Activated CD8-positive, alpha-beta T cell treated with anti-CD3 and anti-CD28 coated beads, Interleukin-2, amount 10 ng/mL, durations not matched to agents 7 days and 5 days (primary cell): ENCODE measurements around the gene KMO. TPM values are rescaled to one million over a fixed set of nuclear protein-coding genes. Genes with fewer than 3 reads are reported as not detected.
A peak's percentile ranks its signal among the peaks of the same experiment; 100 is the strongest.

Experiments used
- ATAC-seq: fragments of 150-1000 bp; cut with Tn5 transposase; one replicate; pipeline ENCODE4 v1.10.0; 2021; ENCODE audit warnings: moderate library complexity
- CTCF ChIA-PET: fragments of 350-600 bp; sonication (Branson Sonifier 250); formaldehyde crosslinking; loops from one replicate; lab custom pipeline; 2021; ENCODE audit warnings: antibody characterized with exemption; lab: Charles Lee
- POLR2A ChIA-PET: fragments of 350-600 bp; sonication (Branson Sonifier 250); formaldehyde crosslinking; loops from one replicate; lab custom pipeline; 2021; ENCODE audit warnings: antibody characterized with exemption; lab: Charles Lee
- DNase-seq: peaks from one replicate; pipeline ENCODE4 v3.0.0-alpha.2; 2020
- H3K27ac Mint-ChIP-seq: one replicate; pipeline ENCODE4 v1.8.0; 2021; ENCODE audit warnings: mild to moderate bottlenecking, mixed read lengths
- H3K27me3 Mint-ChIP-seq: one replicate; pipeline ENCODE4 v1.8.0; 2021; ENCODE audit warnings: low read depth, mixed read lengths
- H3K36me3 Mint-ChIP-seq: one replicate; pipeline ENCODE4 v1.8.0; 2021; ENCODE audit warnings: low read depth, mixed read lengths
- H3K4me1 Mint-ChIP-seq: one replicate; pipeline ENCODE4 v1.8.0; 2021; ENCODE audit warnings: low read depth, mixed read lengths
- H3K4me3 Mint-ChIP-seq: one replicate; pipeline ENCODE4 v1.8.0; 2021; ENCODE audit warnings: mild to moderate bottlenecking, mixed read lengths
- H3K9me3 Mint-ChIP-seq: one replicate; pipeline ENCODE4 v1.8.0; 2022; ENCODE audit warnings: mixed read lengths; ENCODE audit not compliant: insufficient read depth
- total RNA-seq, 2 experiments: library from RNA; stranded (reverse); gene quantifications; one replicate each; pipeline ENCODE4 v1.2.3, GENCODE V29; 2021

KMO gene
- total RNA-seq, 2 experiments from 2014 or later = not detected

- DNase-seq (no peak), ATAC-seq (no peak)
- peaks cover 42% of the 10 kb centered on the region for H3K4me1 Mint-ChIP-seq
- H3K9me3 Mint-ChIP-seq = no peaks in the 10 kb centered on the region
- H3K27ac Mint-ChIP-seq = no peak overlapping the region
- H3K4me3 Mint-ChIP-seq = no peak overlapping the region
- peaks cover 44% of the 10 kb centered on the region for H3K36me3 Mint-ChIP-seq
- ChIA-PET POLR2A (no interaction called here), CTCF (interaction anchor here (1.3 kb wide), 1 partner anchor 22 kb away, joined by 5 read pairs; no protein-coding TSS in a partner anchor)
- no peaks in the 10 kb centered on the region for H3K27me3 Mint-ChIP-seq
Observed at GRCh38 chr1:241632987-241633386, 100.8 kb downstream of the KMO start.

GRCh38 chr1:241635556-241636152 is 103.5 kb downstream of the KMO start:
- no peak overlapping the region for H3K27ac Mint-ChIP-seq
- DNase-seq (no peak), ATAC-seq (no peak)
- H3K9me3 Mint-ChIP-seq = no peaks in the 10 kb centered on the region
- H3K4me1 Mint-ChIP-seq = peaks cover 46% of the 10 kb centered on the region
- H3K36me3 Mint-ChIP-seq = peaks cover 51% of the 10 kb centered on the region
- no peaks in the 10 kb centered on the region for H3K27me3 Mint-ChIP-seq
- H3K4me3 Mint-ChIP-seq = no peak overlapping the region
- CTCF ChIA-PET = interaction anchor here (1.5 kb wide), 1 partner anchor 212 kb away, joined by 4 read pairs; the partner anchor contains the start of gene EXO1
- POLR2A ChIA-PET = no interaction called here

GRCh38 chr1:241636291-241636690 is 104.1 kb downstream of the KMO start:
- ChIA-PET CTCF (interaction anchor here (1.5 kb wide), 1 partner anchor 211 kb away, joined by 4 read pairs; the partner anchor contains the start of gene EXO1), POLR2A (no interaction called here)
- Mint-ChIP-seq H3K9me3 (no peaks in the 10 kb centered on the region), H3K27me3 (no peaks in the 10 kb centered on the region), H3K4me3 (no peak overlapping the region), H3K4me1 (peaks cover 52% of the 10 kb centered on the region), H3K27ac (no peak overlapping the region), H3K36me3 (peaks cover 51% of the 10 kb centered on the region)
- ATAC-seq (no peak), DNase-seq (no peak)

GRCh38 chr1:241637046-241637590 is 104.9 kb downstream of the KMO start:
- Mint-ChIP-seq H3K4me3 (peak overlapping the region; percentile 84), H3K27me3 (no peaks in the 10 kb centered on the region), H3K4me1 (peaks cover 45% of the 10 kb centered on the region), H3K36me3 (peaks cover 44% of the 10 kb centered on the region), H3K9me3 (no peaks in the 10 kb centered on the region), H3K27ac (no peak overlapping the region)
- ChIA-PET POLR2A (no interaction called here), CTCF (no interaction called here)
- ATAC-seq (no peak), DNase-seq (no peak)

GRCh38 chr1:241637604-241638003 is 105.4 kb downstream of the KMO start:
- POLR2A ChIA-PET = no interaction called here
- peak overlapping the region; percentile 84 for H3K4me3 Mint-ChIP-seq
- H3K27ac Mint-ChIP-seq = no peak overlapping the region
- peaks cover 41% of the 10 kb centered on the region for H3K4me1 Mint-ChIP-seq
- ATAC-seq = no peak
- peaks cover 42% of the 10 kb centered on the region for H3K36me3 Mint-ChIP-seq
- H3K9me3 Mint-ChIP-seq = no peaks in the 10 kb centered on the region
- CTCF ChIA-PET = no interaction called here
- DNase-seq = no peak
- H3K27me3 Mint-ChIP-seq = no peaks in the 10 kb centered on the region

- no peak for ATAC-seq
- DNase-seq = no peak
- peaks cover 42% of the 10 kb centered on the region for H3K36me3 Mint-ChIP-seq
- H3K27me3 Mint-ChIP-seq = no peaks in the 10 kb centered on the region
- H3K4me1 Mint-ChIP-seq = peaks cover 41% of the 10 kb centered on the region
- peak overlapping the region; percentile 84 for H3K4me3 Mint-ChIP-seq
- no peak overlapping the region for H3K27ac Mint-ChIP-seq
- CTCF ChIA-PET = interaction anchor here (0.8 to 1.2 kb wide), 2 partner anchors 11 to 26 kb away, joined by 3 to 5 read pairs; no protein-coding TSS in a partner anchor
- no peaks in the 10 kb centered on the region for H3K9me3 Mint-ChIP-seq
- POLR2A ChIA-PET = no interaction called here
Observed at GRCh38 chr1:241638099-241638682, 106.0 kb downstream of the KMO start.

- Mint-ChIP-seq H3K27ac (peak overlapping the region; percentile 88), H3K4me3 (peak overlapping the region; percentile 84), H3K9me3 (no peaks in the 10 kb centered on the region), H3K27me3 (no peaks in the 10 kb centered on the region), H3K36me3 (peaks cover 38% of the 10 kb centered on the region), H3K4me1 (peaks cover 41% of the 10 kb centered on the region)
- ChIA-PET POLR2A (no interaction called here), CTCF (interaction anchor here (0.8 to 1.2 kb wide), 3 partner anchors 11 to 200 kb away, joined by 3 to 5 read pairs (median 5); no protein-coding TSS in a partner anchor)
- ATAC-seq (no peak), DNase-seq (peak; percentile 46)
Observed at GRCh38 chr1:241638909-241639622, 106.9 kb downstream of the KMO start.

- Mint-ChIP-seq H3K4me1 (peaks cover 41% of the 10 kb centered on the region), H3K9me3 (no peaks in the 10 kb centered on the region), H3K36me3 (peaks cover 33% of the 10 kb centered on the region), H3K27ac (peak overlapping the region; percentile 88), H3K4me3 (peak overlapping the region; percentile 84), H3K27me3 (no peaks in the 10 kb centered on the region)
- DNase-seq (no peak), ATAC-seq (peak; percentile 30)
- ChIA-PET POLR2A (interaction anchor here (1.5 to 2.6 kb wide), 3 partner anchors 37 to 208 kb away, joined by 5 to 12 read pairs (median 6); partner anchors contain the start of genes EXO1 and FH), CTCF (interaction anchor here (1.0 to 1.5 kb wide), 3 partner anchors 10 to 199 kb away, joined by 5 to 8 read pairs (median 5); no protein-coding TSS in a partner anchor)
Observed at GRCh38 chr1:241639623-241640148, 107.5 kb downstream of the KMO start.

GRCh38 chr1:241640149-241640866 is 108.1 kb downstream of the KMO start, which contains the start of the genes CHML and OPN3:
Gene CHML (minus strand): TSS chr1:241640369. CDS start chr1:241635766, 4,603 bp downstream.
Gene OPN3 (minus strand): TSS chr1:241640369. CDS start chr1:241640254, 115 bp downstream.
- ChIA-PET POLR2A (interaction anchor here (1.0 to 2.6 kb wide), 5 partner anchors 13 to 208 kb away, joined by 3 to 12 read pairs (median 5); partner anchors contain the start of genes EXO1 and FH), CTCF (interaction anchor here (1.2 to 1.5 kb wide), 2 partner anchors 11 to 12 kb away, joined by 5 to 8 read pairs; no protein-coding TSS in a partner anchor)
- H3K4me1 Mint-ChIP-seq = peaks cover 38% of the 10 kb centered on the region
- H3K9me3 Mint-ChIP-seq = no peaks in the 10 kb centered on the region
- H3K27me3 Mint-ChIP-seq = no peaks in the 10 kb centered on the region
- peak within 1 kb of the TSS; percentile 88 for H3K27ac Mint-ChIP-seq
- ATAC-seq = peak; percentile 96
- H3K36me3 Mint-ChIP-seq = peaks cover 27% of the 10 kb centered on the region
- DNase-seq = peak; percentile 92
- H3K4me3 Mint-ChIP-seq = peak within 1 kb of the TSS; percentile 84

- POLR2A ChIA-PET = interaction anchor here (1.0 to 2.6 kb wide), 5 partner anchors 14 to 207 kb away, joined by 3 to 12 read pairs (median 5); partner anchors contain the start of genes EXO1 and FH
- H3K4me3 Mint-ChIP-seq = peak overlapping the region; percentile 67
- no peak for DNase-seq
Observed at GRCh38 chr1:241640867-241641622, 108.9 kb downstream of the KMO start.

More at GRCh38 chr1:241640867-241641622, 108.9 kb downstream of the KMO start:
- no peaks in the 10 kb centered on the region for H3K9me3 Mint-ChIP-seq
- CTCF ChIA-PET = interaction anchor here (0.9 to 1.5 kb wide), 3 partner anchors 11 to 14 kb away, joined by 5 to 8 read pairs (median 6); no protein-coding TSS in a partner anchor
- no peak for ATAC-seq
- peak overlapping the region; percentile 78 for H3K27ac Mint-ChIP-seq
- no peaks in the 10 kb centered on the region for H3K27me3 Mint-ChIP-seq
- peaks cover 32% of the 10 kb centered on the region for H3K4me1 Mint-ChIP-seq
- peaks cover 22% of the 10 kb centered on the region for H3K36me3 Mint-ChIP-seq
